Dedifferentiated amniotic fluid mesenchymal stem cell (primary cell): ENCODE data around the gene PRIMA1.

Source experiments
- DNase-seq: peaks from one replicate; pipeline ENCODE4 v3.0.0-alpha.2; 2016; ENCODE audit errors: extremely low spot score

The PRIMA1 gene

GRCh38 chr14:93682459-93682858 is 105.8 kb downstream of the PRIMA1 start:
- no peak for DNase-seq

GRCh38 chr14:93676416-93676958 is 111.8 kb downstream of the PRIMA1 start:
- DNase-seq, result no peak

GRCh38 chr14:93675651-93676050 is 112.6 kb downstream of the PRIMA1 start:
- DNase-seq, result no peak

- DNase-seq, result no peak
These were observed 113.9 kb downstream of the PRIMA1 start for GRCh38 chr14:93674343-93674742.

GRCh38 chr14:93669632-93670031 is 118.7 kb downstream of the PRIMA1 start:
- DNase-seq, result no peak
